Heart right ventricle (tissue), 16 donors: Measurements from ENCODE around the gene MARCHF4. TPM values are rescaled to one million over a fixed set of nuclear protein-coding genes. Genes with fewer than 3 reads are reported as not detected.

Experiments used
- ATAC-seq, 8 donors: fragments of 200-7000 bp; cut with Tn5 transposase; one replicate each; pipeline ENCODE4 v1.9.1; 2020; ENCODE audit warnings: mild to moderate bottlenecking in 8 of 8, moderate library complexity in 8 of 8, moderate number of reproducible peaks in 1 of 8
- DNase-seq, 2 donors: peaks; one replicate each; pipeline ENCODE4 v3.0.0-alpha.2; 2020
- H3K27ac ChIP-seq, 10 donors: fragments of 200-600 bp; sonication (generic) in 2 of 10; one replicate each; pipeline versions ENCODE4 v1.5.0 to v1.8.0; 2020 to 2022; ENCODE audit warnings: mild to moderate bottlenecking in 3 of 10
- H3K27me3 ChIP-seq, 7 donors: fragments of 200-600 bp; one replicate each; pipeline ENCODE4 v1.8.0; 2021 to 2022; ENCODE audit warnings: mild to moderate bottlenecking in 2 of 7
- H3K36me3 ChIP-seq, 9 donors: fragments of 200-600 bp; sonication (generic) in 1 of 9; one replicate each; pipeline versions ENCODE4 v1.5.0 to v1.8.0; 2020 to 2022; ENCODE audit warnings: mild to moderate bottlenecking in 2 of 9
- H3K4me1 ChIP-seq, 9 donors: fragments of 200-600 bp; sonication (generic) in 1 of 9; one replicate each; pipeline versions ENCODE4 v1.5.0 to v1.8.0; 2020 to 2022; ENCODE audit warnings: mild to moderate bottlenecking in 4 of 9
- H3K4me3 ChIP-seq, 10 donors: fragments of 200-600 bp; sonication (generic) in 2 of 10; one replicate each; pipeline versions ENCODE4 v1.5.0 to v1.8.0; 2020 to 2022; ENCODE audit warnings: mild to moderate bottlenecking in 7 of 10, moderate library complexity in 2 of 10
- H3K9me3 ChIP-seq, 11 donors: fragments of 200-600 bp in 10 of 11; sonication (generic) in 2 of 11; one replicate each; pipeline versions ENCODE4 v1.5.0 to v1.8.0; 2013 to 2022; ENCODE audit warnings: mild to moderate bottlenecking in 2 of 11, control low read depth in 1 of 11, moderate library complexity in 1 of 11
- CTCF ChIP-seq, 9 donors: fragments of 200-600 bp; sonication (generic) in 2 of 9; IDR thresholded peaks; one replicate each; pipeline versions ENCODE4 v1.5.0 to v1.8.0; 2021 to 2022; ENCODE audit warnings: antibody characterized with exemption in 9 of 9, mild to moderate bottlenecking in 5 of 9, moderate library complexity in 1 of 9
- WGBS, 2 donors: extraction: QIAGEN DNeasy Blood & Tissue Kit; methylation state at CpG; one replicate each; pipeline ENCODE4 v1.1.7; 2013; ENCODE audit warnings: inconsistent platforms in 1 of 2; 5-methylcytosine and 5-hydroxymethylcytosine counted together
- intact Hi-C, 10 donors: fragments of 100-400 bp; cut with DNase I; formaldehyde crosslinking; loops; one replicate each; pipeline versions ENCODE4 v1.11.1 to v1.14.2; 2022
- polyA plus RNA-seq, 2 donors: library from polyadenylated mRNA; stranded (reverse); fragments of 200-250 nt; gene quantifications; one replicate each; pipeline ENCODE4 v1.2.3, GENCODE V29; 2013
- total RNA-seq, 10 donors: library from RNA; stranded (reverse); fragmentation: NEBNext Ultra II Directional in 3 of 10; extraction: Animal tissue kit (Norgen Biotek cat#: 25700) in 3 of 10; gene quantifications; one replicate each; pipeline versions ENCODE4 v1.2.1 to v1.2.4, GENCODE V29; 2021 to 2023
- donor health status: Arrhythmogenic right ventricular cardiomyopathy.
- donor health status: ischemic (EF 13 %, LVEDD 7.1; RV severe dilation, severe dysfunction).
- donor health status: healthy with polysubstance abuse.
- donor health status: DM: no; HTN: yes; CAD: no.
- donor health status: DM: no; HTN: no; CAD: no.
- donor health status: ischemic (EF 25% LVEDD 6.9; RV normal size, moderate dysfunction).
- donor health status: ischemic (EF 25% LVEDD 5.7; RV mildly dilated, moderate dysfunction).
- donor health status: healthy.
- donor health status: DM: yes; HTN: yes; CAD: no.
- donor health status: Ischemic cardiomyopathy.
- donor health status: ischemic (EF 35%, LVEDD 5.7; RV mildly dilated, moderate dysfunction).
- donor health status: nonischemic (EF 11% LVEDD 7.7; RV severe dilation, severe dysfunction).
- donor health status: DM: yes; HTN: yes; CAD: no.
- donor health status: PGD.
- donor health status: ischemic (EF 29% LVEDD 5.4; RV normal size, mild dysfunction).
- donor health status: nonischemic (EF 23%, LVEDD 6.1; RV moderate dilation, normal function).

MARCHF4 gene
- total and polyA plus RNA-seq, 12 donors: 0.01 to 0.40 (median 0.08) TPM; not detected in 8

DNA sequence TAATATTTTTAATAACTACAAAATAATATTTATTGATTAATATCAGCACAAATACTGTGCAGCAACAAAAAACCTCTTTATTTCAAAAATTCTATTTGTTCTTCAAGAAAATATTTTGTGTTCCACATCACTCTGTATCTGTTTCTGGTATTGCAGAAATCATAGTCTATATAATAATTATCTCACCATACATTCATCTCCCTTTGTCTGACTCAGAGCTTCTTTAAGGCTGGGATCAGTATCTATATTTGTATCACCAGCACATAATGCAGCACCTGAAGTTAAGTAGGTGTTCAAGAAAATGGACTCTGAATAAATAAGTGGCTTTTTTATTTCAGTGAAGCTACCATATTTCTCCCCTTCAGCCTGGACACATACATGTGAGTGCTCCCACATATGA lies 1.6 kb upstream of the MARCHF4 start:
- no peaks in the 10 kb centered on the region for H3K36me3 ChIP-seq
- TF ChIP-seq CTCF (IDR thresholded peaks at IDR 0.05): no peak
- no peak overlapping the region for H3K27ac ChIP-seq
- no peaks in the 10 kb centered on the region for H3K9me3 ChIP-seq
- no peak for DNase-seq
- ATAC-seq: no peak
- peaks cover 8 to 79% (median 54%) of the 10 kb centered on the region in 7 donors for H3K27me3 ChIP-seq
- H3K4me1 ChIP-seq: peaks cover 0 to 20% (median 15%) of the 10 kb centered on the region in 9 donors
- H3K4me3 ChIP-seq: no peak overlapping the region
- intact Hi-C loops: no loop called here

- peaks cover 8 to 80% (median 55%) of the 10 kb centered on the region in 7 donors for H3K27me3 ChIP-seq
- intact Hi-C loops: no loop called here
- no peaks in the 10 kb centered on the region for H3K36me3 ChIP-seq
- no peak overlapping the region for H3K27ac ChIP-seq
- peaks cover 0 to 20% (median 15%) of the 10 kb centered on the region in 9 donors for H3K4me1 ChIP-seq
- 16 to 21% methylated on average over 6 of the region's 6 CpGs for WGBS, 2 donors
- DNase-seq: no peak
- no peak for ATAC-seq
- H3K9me3 ChIP-seq: no peaks in the 10 kb centered on the region
- no peak for TF ChIP-seq CTCF (IDR thresholded peaks at IDR 0.05)
- H3K4me3 ChIP-seq: no peak overlapping the region
Measured at GRCh38 chr2:216372761-216373291, 543 bp upstream of the MARCHF4 start.

- Histone ChIP-seq H3K9me3 (no peaks in the 10 kb centered on the region), H3K36me3 (no peaks in the 10 kb centered on the region), H3K27ac (no peak overlapping the region), H3K4me1 (peaks cover 0 to 20% (median 15%) of the 10 kb centered on the region in 9 donors), H3K4me3 (peak overlapping the region in 7 of 10 donors; percentile 4 to 37 (median 31)), H3K27me3 (peaks cover 8 to 96% (median 55%) of the 10 kb centered on the region in 7 donors)
- 2 to 3% methylated on average over 29 to 52 of the region's 53 CpGs for WGBS, 2 donors
- ATAC-seq: peak in 1 of 8 donors; percentile 14
- peak in 1 of 2 donors; percentile 12 for DNase-seq
- intact Hi-C loops: no loop called here
- no peak for TF ChIP-seq CTCF (IDR thresholded peaks at IDR 0.05)
Measured at GRCh38 chr2:216370961-216371712, 1.1 kb downstream of the MARCHF4 start.

DNA sequence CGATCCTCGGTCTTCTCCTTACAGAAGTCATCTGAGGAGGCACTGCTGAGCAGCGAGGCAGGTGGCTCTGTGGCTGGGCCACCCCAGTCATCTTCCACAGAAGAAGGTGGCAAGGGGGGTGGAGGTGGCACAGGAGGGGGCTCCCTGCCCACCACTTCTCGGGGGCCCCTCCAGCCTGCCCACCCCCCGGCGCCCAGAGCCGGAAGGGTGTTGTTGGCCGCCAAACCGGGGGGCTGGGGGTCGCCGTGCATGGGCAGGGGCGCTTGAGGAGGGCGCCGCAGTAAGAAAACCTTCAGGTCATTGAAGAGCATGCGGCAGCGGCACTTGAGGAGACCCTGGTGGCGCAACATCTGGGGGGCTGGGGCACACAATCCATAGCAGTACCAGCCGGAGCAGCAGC lies 2.5 kb downstream of the MARCHF4 start:
- no peak overlapping the region for H3K4me3 ChIP-seq
- ATAC-seq (no peak), DNase-seq (no peak)
- peaks cover 8 to 93% (median 59%) of the 10 kb centered on the region in 7 donors for H3K27me3 ChIP-seq
- intact Hi-C loops: no loop called here
- no peak for TF ChIP-seq CTCF (IDR thresholded peaks at IDR 0.05)
- no peaks in the 10 kb centered on the region for H3K9me3 ChIP-seq
- H3K27ac ChIP-seq: no peak overlapping the region
- peaks cover 0 to 20% (median 15%) of the 10 kb centered on the region in 9 donors for H3K4me1 ChIP-seq
- 72 to 74% methylated on average over 18 of the region's 18 CpGs for WGBS, 2 donors
- H3K36me3 ChIP-seq: no peaks in the 10 kb centered on the region
